GM19023 (cell line): ENCODE results near the gene CHCHD6.

Experiments
- ATAC-seq: cut with Tn5 transposase; IDR thresholded peaks from one replicate; pipeline ENCODE4 v1.9.1; 2021; ENCODE audit warnings: mild to moderate bottlenecking, moderate library complexity; ENCODE audit not compliant: unreplicated experiment

The CHCHD6 gene

DNA sequence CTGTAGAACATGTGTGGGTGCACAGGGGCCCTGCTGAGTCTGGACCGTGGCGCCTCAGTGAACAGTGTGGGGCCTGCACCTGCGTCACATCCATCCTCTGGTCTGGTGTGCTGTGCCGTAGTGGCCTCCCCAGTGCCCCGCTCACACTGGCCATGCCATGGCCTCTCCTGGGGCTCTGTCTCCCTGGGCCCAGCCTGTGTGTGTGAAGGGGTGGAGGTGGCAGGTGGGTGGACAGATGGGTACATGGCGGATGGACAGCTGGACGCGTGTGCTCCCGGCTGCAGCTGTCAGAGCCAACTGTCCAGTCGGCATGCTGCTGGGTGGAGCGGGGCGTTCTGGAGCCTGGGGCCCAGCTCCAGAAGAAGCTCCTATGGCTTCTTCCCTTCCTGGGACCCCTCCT lies 296.7 kb downstream of the CHCHD6 start:
- no peak for ATAC-seq

DNA sequence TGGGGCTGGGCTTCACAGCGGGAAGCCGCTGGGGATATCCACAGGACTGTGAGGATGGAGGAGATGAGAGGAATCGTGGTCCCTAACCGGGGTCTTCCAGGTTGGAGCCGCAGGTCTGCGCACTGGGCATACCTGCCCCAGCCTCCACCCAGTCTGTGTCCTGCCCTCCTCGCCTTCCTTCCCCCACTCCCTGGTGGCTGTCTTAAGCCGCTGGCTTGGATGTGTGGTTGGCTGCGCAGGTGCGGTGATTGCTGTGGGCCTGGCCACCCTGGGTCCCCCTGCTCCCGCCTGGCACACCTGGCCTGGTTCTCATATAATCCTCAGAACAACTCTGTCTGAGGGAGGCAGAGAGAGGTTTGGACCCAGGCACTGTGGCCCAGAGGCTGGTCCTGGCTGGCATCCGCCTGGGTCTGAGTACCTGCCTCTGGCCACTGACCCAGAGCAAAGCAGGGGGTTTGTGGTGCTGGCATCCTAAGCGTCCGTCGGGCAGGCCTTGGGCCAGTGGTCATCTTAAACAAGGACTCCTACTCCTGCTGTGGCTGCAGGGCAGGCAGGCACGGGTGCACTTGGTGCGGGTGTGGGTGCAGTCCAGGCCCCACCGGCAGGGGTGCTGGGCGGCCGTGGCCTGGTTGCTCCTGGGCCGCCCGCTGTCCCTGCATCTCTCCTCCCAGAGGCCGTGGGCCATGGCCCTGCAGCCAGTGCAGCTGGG lies 297.6 kb downstream of the CHCHD6 start:
- no peak for ATAC-seq

DNA sequence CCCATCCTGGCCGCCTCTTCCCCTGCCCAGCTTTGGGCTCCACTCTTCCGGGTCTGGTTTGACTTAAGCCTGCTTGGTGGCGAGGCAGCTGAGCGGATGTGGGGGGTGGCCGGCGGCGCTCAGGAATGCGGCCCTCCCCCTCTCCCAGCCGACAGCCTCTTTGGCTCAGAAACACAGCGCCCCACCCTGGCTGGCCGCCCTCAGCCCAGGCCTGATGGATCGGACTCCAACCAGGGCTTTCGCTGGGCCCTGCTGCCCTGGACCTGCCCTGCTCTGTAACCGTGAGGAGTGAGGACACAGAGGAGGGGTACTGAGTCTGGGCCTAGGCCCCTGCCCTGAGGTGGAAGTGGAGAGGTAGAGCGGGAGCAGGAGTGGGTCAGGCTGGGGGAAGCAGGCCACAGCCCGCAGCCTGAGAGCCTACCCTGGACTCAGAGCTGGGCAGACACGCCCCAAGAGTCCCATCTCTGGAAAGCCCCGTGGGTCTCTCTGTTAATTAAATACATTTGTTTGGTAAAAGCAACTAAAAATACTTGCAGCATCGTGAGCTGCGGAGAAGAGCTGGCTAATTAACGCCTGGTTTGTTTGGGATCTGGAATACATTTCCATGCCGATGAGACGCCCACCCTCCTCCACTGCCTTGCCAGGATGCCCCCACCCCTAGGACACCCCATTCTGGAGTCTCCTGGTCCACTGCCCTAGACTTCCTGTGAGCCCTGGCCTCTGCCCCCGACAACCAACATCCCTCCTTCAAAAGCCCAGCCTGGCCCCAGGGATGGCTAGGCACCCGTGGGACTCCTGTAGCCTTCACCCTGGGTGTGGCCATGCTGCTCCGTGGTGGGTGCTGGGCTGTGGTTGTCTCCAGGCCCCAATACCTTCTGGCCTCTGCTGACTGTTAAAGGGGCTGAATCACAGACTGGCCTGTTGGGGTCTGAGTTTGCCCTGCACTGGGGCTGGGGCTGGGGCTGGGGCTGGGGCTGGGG lies 298.4 kb downstream of the CHCHD6 start:
- no peak for ATAC-seq

GRCh38 chr3:127003175-127003555 lies 299.1 kb downstream of the CHCHD6 start:
- no peak for ATAC-seq

DNA sequence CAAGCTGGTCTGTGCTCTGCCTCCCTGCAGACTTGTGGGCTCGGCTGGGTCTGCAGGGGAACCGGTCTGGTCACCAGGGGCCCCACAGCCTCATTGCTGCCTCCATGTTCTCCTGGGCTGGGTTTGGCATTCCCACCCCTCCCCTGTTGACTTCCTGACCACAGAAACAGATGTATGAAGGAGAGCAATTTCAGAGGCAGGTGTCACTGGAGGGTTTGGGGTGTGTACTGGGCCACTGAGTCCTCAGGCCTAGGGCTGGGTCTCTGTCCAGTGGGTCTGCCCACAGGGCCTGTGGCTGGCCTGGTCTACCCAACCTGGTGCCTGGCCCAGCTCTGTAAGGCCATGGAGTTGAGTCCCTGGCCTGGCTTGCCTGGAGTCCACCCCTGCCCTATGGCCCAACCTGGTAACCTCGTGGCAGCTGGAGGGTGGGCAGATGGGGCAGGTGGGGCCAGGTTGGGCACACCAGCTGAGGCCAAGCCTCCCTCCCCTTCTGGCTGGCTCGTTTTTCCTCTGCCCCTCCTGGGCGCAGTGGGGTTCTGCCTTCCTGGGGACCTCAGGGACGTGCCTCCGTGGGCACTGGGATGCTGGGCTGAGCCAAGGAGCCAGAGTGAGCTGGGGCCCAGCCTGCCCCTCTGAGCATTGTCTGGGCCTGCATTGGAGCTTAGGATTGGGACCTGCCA lies 299.7 kb downstream of the CHCHD6 start:
- ATAC-seq, result no peak

- no peak for ATAC-seq
These were observed 300.8 kb downstream of the CHCHD6 start for GRCh38 chr3:127004641-127005397.

DNA sequence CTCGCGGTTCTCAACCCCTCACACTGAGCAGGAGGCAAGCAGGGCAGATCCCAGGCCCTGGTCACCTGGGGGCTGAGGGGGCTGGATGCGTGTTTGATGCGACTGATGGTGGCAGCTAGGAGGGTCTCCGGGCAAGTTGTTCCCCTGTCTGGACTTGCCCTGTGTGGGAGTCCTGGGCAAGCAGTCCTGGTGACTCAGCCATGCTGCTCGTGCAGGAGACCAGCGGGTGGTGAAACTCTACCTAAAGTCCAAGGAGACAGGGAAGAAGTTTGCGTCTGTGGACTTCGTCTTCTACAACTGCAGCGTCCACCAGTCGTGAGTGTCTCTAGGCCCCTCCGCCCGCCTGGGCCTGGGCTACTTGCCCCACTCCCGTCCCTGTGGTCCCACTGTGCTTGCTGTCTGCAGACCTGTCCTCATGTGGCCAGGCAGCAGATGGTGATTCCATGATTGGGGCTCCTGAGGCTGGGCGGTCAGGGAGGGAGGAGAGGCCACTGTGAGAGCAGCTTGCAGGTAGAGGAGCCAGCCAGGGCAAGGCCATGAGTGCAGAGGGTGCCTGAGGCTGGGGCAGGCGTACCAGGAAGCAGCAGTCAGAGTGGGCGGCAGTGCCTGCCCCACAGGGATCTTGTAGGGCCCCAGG lies 301.9 kb downstream of the CHCHD6 start:
- ATAC-seq, result no peak

DNA sequence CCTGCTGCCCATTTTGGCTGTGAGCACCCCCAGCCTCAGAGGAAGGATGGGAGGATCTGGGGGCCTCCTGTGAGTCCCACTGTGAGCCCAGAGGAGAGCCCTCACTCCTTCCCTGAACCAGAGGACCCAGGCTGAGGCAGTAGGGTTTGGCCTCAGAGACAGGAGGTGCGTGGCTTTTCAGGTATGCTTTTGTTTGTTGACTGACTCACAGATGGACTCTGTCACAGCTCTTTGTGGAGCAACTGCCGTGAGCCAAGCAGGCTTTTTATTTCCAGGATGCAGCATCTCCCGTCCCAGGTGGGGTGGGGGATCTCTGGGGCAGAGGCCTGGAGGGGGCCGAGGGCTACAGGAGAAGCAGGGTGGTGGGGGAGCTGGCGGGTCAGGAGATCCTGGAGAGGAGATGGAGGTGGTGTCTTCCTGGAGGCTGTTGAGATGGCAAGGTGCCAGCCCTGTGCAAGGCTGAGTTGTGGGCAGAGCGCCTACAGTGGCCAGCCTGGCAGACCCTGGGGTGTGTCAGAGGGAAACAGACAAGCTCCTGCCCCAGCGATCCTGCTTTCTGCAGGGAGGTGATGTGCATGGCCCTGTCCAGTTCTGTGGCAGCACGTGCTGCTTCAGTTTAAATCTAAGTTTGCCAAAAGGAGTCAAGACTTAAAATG lies 302.9 kb downstream of the CHCHD6 start:
- ATAC-seq, result no peak

GRCh38 chr3:127008236-127008635 lies 304.2 kb downstream of the CHCHD6 start:
- no peak for ATAC-seq

DNA sequence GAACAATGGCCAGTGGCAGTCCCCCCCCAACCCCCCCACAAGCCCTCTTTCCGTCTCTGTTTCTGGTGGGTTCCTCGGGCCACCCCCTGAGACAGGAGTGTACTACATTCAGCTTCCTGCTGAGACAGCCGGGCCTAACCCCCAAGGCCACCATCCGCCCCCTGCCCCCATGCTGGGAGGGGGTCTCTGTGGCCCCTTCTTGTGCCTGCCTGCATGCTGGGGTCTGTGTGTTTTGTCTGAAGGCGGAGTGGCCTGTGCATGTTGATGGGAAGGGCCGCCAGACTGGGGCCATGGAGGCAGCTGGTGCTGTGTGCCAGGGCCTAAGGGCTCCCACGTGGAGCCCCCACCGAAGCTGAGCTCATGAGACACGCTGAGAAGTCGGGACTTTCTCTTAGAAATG lies 305.5 kb downstream of the CHCHD6 start:
- no peak for ATAC-seq
